GM19035 (cell line): Measurements from ENCODE around the gene S100A10.
A peak's percentile ranks its signal among the peaks of the same experiment; 100 is the strongest.

Experiments used
- ATAC-seq: cut with Tn5 transposase; IDR thresholded peaks from one replicate; pipeline ENCODE4 v1.9.1; 2021; ENCODE audit not compliant: unreplicated experiment

Gene S100A10, protein sequence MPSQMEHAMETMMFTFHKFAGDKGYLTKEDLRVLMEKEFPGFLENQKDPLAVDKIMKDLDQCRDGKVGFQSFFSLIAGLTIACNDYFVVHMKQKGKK

DNA sequence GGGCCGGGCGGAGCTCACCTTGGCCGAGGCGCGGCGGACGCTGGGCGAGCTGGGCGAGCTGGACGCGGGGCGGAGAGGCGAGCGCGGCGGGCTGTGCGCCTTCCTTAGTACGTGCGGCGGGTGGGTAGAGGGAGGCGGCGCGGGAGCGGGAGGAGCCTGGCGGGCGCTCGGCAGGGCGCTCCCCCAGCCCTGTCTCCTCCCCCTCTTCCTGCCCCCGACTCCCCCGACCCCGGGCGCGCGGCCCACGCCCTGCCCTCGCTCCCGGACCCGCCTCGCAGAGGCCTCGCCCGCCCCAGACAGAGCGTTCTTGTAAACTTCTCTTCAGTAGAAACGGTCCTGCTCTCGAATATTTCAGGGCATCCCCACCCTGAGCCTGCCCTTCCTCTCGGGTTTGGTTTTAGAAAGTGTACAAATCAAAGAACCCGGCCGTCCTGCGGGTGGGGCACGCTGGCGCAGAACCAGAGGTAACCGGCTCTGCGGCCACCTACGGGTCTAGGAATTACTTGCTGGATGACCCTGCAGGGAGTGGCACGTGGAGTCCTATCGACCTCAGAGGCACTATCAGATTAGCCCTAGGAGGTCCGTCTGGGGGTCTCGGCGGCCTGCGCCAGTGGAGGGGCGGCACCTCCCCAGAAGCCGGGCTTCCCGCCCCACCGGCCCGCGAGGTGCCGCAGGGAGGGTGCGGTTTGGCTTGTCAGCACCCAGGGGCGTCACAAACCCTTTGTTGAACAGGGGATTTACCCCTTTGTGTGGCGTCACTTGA lies at the start of gene S100A10:
Gene S100A10 (minus strand): TSS at position 126 of the 763 bp plus-strand sequence. CDS start 7,629 bp downstream, outside the sequence.
- ATAC-seq: no peak

DNA sequence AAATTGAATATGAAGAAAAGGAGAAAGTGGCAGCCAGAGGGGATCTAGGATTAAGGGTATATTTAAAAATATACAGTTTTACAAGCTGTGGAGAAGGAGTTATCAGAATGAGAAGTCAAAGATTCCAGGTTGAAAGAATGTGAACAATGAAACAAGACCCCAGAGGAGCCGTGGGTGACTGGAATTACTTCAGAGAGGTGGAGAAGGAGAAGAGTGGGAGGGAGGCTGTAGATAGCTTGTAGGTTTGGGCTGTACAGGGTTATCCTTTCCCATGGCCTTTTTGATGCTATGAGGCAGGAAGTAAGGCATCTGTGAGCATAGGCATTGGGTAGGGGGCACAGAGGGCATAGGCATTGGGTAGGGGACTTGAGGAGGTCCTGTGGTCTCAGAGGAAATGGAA lies 48.4 kb upstream of the S100A10 start:
- no peak for ATAC-seq

DNA sequence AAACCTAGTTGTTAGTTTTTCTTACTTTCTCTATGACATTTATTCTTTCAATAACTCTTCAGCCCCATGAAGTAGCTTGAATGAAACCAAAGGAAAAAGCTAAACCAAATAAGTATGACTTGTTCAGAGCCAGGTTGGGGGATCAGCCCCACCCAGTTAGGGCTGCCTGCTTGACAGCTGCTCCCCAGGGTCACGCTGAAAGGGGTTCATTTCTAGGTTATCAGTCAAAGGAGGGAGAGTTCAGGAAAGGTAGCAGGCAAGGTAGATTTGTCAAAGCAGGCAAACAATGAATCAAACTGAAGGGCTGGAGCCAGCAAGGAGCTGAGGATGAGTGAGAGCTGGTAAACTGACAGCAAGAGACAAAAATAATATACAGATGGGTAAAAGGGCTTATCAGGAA lies 46.2 kb upstream of the S100A10 start:
- ATAC-seq: no peak

DNA sequence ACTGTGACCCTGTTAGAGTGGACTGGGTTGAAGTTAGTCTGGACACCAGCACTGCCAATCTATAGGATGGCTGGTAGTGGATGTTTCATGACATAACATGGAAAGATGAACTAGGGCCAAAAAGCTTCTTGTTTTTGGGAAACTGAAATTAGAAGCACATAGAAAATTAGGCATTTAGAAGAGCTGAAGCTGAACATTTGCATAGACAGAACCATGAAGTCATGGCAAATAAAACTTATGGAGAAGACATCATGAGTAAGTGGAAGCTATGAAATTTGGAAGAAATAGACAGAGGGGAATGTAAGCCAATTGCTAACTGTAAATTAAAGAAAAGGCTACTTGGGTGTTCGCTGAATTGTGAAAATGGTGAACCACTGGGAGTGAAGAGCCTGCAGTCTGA lies 45.8 kb upstream of the S100A10 start:
- ATAC-seq: no peak

DNA sequence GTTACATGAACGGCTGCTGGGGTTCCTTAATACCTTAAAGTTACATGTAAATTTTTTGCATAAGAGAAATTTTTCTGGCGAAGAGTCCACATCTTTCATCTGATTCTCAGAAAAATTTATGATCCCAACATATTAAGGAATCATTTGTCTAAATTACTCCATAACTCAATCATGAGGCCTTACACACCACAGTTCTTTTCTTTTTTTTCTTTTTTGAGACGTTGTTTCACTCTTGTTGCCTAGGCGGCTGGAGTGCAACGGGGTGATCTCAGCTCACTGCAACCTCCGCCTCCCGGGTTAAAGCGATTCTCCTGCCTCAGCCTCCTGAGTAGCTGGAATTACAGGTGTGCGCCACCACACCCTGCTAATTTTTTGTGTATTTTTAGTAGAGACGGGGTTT lies 45.2 kb upstream of the S100A10 start:
- no peak for ATAC-seq

DNA sequence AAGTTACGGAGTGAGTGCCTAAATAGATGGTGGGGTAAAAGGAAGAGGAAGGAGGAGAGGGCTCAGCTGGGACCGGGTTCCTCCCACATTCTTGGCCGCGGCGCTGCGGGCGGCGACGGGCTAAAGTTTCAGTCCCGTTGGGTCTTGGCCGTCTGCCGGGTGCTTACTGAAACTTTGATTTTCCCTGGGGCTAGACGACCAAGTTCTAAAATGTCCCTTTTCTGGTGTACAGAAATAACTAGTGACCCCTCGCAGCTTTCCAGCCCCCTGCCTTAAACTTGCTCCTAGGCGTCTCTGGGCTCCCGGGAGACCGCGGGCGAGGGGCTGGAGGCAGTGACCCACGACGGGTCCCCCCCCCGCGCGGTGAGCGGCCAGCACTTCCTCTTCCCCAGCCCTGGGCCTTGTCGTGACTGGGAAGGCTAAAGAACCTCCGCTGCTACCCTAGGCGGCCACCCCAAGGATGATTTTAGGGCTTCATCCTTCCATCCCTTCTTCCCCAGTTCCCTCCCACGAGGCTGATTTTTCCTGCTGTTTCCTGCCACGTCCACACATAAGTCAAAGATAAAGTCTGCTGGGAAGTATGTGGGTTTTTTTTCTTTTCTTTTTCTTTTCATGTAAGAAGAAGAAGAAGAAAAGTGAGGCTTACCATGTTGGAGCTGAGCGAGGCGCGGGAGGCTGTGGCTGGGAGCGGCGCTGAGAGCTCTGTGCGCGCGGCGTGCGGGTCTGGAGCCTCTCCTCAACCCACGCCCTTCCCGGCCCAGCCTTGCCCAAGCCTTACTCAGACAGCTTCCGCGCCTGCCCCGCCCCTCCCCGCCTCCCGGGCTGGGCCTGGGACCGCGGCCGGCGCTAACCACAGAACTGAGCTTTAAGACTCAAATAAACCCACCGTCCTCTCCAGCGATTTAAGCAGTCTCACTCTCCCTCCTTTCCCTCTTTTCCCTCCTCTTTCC lies 42.9 kb upstream of the S100A10 start, which contains the start of gene S100A11:
Gene S100A11 (minus strand): TSS at position 738 of the 950 bp plus-strand sequence. CDS start 89 bp downstream, at position 649.
- ATAC-seq: peak; percentile 60

DNA sequence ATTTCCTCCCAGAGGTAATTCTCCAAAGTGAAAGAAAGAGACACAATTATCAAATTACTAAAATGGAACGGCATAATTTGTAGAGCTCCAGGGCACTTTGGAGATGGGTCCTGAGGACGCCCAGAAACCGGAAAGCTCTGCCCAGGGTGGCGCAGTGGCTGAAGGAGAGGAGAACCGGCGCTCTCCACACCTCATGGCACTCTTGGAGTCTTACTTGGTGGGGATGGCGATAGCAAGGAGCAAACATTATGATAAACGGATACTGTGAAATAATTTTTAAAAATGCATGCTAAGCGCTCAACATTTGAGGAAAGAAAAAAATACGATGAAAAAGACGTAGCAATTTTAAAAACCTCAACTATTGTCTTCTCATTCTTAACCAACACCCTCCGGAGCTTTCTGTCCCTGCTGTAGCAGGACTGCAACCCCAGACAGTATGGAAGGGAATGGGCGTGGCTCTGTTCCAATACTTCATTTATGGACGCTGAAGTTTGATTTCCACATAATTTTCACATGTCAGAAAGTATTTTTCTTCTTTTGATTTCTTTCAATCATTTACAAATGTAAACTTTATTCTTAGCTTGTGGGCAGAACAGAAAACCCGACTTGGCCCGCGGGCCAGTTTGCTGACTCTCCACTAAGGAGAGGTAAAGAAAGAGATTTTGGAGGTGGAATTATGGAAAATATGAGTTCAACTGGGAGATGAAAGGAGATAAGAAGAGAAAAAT lies 42.0 kb upstream of the S100A10 start:
- no peak for ATAC-seq

DNA sequence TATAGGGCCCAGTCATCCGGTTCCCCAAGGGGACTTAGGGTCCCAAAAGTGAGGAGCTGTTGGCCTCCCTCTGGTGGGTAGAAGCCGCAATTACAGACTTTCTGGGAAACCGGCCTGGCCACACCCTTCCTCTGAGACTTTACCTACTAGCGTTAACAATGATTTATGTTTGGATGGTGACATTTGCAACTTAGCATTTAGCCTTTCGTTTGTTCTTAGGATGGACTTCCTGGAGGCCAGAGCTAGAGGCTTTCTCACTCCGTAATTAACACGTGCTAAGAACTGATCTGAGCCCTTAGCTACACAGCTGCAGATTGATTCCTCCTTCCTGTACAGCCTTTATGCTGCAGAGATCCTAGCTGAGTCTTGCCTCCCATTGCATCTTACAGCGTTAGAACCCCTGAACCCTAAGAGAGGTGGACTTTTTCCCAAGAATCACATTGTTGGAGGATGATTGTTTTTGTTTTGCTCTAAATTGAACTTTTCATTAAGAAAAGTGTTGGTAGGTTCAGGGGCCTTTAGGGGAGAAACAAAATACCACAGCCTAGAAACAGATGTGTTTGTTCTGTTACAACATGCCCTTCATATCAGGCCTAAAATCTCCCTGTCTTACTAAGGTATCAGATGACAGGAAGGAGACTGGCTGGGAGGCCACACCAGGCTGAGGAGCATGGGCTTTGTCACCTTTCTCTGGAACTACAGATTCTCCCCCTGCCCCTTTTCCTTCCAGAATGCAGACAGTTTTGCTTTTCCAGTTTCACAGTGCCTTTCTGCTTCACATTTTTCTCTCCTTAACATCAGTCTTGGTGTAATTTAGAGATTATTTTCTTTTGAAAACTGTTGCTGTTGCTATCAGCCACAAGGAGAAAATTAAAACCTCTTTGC lies 41.2 kb upstream of the S100A10 start:
- peak; percentile 55 for ATAC-seq

DNA sequence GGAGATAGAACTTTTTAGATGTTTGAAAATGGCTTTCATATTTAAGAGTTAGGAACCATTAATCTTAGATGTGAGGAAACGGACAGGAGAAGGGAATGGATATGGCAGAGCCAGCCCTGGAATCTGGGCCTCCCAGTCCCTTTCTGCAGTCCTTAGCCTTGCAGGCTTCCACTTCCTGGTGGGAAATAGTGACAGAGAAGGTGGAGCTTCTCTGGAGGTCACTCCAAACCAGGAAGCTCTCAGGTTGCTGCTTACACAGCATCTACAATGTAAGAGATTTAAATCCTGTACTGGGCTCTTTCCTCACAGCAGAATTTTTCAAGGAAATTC lies 40.6 kb upstream of the S100A10 start:
- no peak for ATAC-seq

DNA sequence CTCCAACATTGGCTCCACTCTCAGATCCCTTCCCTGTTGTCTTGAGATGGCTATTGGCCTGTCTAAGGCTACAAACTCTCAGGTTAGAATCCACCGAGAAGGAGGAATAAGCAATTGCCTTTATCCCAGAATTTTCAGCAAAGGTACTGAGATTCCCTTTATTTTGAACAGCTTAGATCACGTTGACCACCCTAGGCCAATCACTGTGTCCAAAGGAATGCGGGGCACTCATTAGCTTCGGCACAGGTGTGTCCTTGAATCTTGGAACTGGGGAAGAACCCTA lies 36.2 kb upstream of the S100A10 start:
- no peak for ATAC-seq

DNA sequence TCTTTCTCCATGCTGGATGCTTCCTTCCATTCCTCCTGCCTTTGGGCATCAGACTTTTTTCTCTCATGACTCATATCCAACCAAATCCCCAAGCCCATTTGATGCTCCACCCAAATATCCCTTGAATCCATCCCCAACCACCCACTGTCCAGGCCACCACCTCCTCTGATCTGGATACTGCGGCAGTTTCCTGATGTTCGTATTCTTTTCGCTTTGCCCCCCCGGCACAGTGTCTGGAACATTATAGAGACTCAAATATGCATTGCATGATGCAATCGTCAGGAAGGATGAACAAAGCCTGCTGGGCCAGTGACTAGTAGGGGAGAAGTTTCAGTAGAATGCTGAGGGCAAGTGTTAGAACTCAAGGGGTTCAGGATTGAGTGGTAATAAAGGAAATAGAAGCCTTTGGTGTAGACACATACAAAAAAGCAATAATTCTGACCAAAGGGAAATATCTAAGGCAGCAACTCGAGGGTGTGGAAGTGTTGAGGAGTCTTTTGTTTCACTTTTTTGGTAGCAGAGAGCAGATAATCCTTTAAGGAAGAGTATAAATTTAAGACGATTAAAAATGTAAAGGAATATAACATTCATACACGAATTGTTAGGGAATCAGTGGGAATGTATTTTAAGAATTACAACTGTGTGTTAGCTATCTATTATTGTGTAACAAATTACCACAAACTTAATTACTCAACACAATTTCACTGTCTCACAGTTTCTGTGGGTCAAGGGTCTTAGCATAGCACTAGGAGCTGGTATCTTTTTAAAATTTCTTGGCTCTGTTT lies 35.7 kb upstream of the S100A10 start:
- no peak for ATAC-seq

DNA sequence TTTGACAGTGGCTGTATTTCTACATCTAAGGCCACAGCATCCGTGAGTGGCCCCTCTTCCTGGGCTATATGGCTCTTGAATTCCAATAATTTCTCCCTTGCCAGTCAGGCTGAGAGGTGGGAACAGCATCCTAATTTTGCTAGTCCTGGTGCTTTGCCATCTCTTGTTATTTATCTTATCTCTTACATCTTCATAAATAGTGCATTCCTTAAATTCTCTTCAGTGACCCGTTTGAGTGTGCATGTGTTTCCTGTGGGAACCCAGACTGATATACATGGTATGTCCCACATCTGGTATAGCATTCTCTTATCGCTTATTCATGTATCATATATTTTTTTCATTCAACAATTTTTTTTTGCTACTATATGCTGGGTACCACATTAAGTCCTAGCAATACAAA lies 33.2 kb upstream of the S100A10 start:
- ATAC-seq: no peak

DNA sequence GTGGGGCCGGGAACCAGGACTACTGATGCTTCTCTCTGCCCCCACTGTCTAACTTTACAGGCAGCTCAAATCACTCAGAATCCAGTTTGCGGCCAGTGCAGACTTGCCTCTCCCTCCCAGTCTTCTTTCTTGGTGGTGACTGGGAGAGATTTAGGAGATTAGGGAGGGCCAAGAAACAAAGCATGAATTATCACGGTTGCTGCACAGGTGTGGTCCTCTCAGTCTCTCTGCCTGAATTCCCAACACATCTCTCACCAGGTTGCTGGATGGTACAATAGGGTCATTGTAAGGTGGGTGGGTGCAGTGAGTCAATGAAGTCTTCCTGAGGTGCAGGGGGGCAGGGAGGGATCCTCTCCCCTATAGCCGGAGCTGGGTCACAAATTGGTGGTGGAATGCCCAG lies 30.6 kb upstream of the S100A10 start:
- no peak for ATAC-seq

DNA sequence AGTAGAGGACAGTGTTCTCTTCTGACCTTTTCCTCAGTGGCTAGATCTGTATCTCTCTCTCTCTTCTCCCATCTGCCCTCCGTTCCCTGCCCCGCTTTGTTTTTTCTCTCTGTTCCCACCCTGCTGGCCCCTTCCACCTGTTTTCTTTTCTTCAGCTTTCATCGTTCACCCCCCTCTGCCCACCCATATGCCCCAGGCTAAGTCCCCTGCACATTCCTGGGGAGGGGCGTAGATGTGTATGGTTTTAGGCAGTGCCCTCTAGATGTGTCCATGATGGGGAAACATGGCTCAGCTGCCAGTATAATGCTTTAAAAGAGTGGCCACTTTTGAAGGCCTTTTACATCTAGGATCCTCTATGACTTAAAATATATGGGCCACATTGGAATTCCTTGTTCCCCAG lies 29.6 kb upstream of the S100A10 start:
- ATAC-seq: no peak

DNA sequence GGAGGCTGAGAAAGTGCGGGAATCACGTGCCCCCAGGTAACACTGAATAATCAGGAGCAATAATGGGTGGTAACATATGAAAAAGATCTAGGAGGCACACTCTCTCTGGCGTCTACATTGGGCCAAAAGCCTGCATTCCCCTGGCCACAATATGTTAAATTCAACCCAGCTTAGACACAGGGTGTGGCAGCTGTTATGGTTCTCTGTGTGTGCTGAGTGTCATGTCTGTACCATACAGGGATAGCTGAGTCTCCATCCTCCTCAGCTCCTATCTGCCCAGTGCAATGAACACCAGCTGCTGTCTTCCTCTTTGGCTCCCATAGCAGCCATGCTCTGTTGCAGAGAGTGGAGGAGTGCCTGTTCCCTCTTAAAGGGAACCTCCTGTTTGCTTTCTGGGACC lies 28.8 kb upstream of the S100A10 start:
- no peak for ATAC-seq

DNA sequence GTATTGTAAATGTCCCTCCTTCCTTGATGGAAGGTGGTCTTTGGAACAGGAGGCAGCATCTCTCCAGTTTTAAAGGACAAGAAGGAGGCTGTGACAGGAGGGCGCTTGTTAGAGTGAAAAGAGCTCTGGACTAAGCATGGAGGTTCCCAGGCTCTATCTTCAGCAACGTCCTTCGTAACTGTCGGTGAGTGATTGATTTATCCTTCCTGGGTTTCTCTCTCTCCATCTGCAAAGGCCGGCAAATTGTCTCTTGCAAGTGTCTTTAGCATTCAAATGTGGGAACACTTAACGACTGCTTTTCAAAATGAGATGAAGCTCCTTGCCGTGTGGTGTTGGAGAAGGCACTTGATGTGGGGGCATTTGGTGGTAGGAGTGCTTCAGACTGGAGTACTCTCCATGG lies 27.9 kb upstream of the S100A10 start:
- no peak for ATAC-seq

DNA sequence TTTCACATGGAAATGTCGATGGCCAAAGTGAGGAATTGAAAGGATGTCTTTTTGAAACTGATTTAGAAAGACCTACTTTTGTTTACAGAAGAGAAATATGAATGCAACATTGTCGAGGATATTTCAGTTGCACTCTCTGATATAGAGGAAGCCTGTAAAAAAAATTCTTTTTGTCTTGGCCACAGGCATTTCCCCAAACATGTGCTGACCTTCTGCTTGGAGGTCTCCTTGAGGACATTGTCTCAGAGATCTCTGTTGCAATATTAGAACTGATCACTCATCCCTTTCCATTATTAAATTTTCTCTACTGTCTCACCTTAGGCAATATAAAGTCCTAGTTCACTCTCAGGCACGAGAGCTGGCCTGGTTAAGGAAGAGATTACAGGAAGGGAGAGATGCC lies 27.2 kb upstream of the S100A10 start:
- no peak for ATAC-seq

DNA sequence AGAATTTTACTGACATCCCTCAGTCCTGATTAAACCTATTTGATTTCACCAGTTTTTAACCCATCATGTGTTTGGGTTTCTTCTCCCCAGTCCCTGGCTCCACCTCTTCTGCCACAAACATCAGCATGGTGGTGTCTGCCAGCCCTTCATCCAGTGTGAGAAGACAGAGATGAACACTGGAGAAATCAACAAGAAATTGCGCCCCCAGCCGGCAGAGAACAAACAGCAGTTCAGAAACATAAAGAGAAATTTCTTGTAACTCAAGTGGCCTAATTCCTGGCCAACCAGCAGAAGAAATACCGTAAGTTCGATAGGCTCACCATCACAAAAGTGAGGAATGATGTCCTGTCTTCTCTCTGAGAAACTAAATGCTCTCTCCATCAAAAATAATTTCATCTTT lies 24.9 kb upstream of the S100A10 start:
- ATAC-seq: no peak

DNA sequence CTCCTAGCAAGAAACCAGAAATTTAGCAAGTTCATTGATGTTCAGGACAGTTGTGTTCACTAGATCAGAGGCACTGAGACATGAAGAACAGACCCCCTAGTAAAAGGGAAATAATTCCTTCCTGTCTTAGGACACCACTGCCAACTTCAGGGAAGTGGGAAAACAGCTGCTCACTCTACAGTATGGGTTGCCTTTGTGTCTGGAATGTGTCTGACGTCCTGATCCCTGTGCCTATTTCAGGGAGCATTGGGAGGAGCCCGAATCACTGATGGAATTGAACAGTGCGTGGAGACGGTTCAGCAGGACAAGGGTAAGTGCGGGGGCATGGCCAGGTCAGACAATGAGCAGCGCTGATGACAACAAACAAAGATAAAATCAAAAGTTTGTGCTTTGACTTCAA lies 22.1 kb upstream of the S100A10 start:
- no peak for ATAC-seq

DNA sequence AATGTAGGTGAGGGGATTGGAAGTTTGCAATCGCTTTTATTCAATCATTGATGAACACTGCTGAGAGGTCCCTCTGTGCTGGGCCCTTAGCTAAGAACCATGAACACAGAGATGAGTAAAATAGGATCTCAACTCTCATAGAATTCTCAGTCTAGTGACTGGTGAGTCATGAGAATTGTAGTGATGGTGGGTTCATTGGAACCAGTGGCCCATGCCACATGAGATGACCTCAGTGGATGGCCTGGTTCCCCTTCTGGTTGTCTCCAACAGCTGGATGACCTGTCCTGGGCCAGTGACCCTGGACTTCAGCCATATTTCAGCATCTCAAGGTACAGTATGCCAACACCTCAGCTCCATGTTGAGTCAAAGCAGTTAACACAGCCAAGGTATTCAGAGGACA lies 21.3 kb upstream of the S100A10 start:
- no peak for ATAC-seq
